ENCODE data around the gene ASIC1.

- TF ChIP-seq CTCF (conservative IDR thresholded peaks at IDR 0.05; ENCODE audit: low read depth in 2 of 2) (no peak), EZH2 (IDR thresholded peaks at IDR 0.05; ENCODE audit: low read depth, unreplicated experiment) (no peak), POLR2AphosphoS5 (IDR thresholded peaks at IDR 0.05; ENCODE audit: low read depth) (no peak)
Measured at GRCh38 chr12:50086148-50086547, 28.8 kb downstream of the ASIC1 start.
